ENCODE results near the gene ARHGEF25.

GRCh38 chr12:57629897-57630471 is 18.7 kb downstream of the ARHGEF25 start:
- TF ChIP-seq CTCF (IDR thresholded peaks at IDR 0.05), result no peak
- TF ChIP-seq POLR2A (IDR thresholded peaks at IDR 0.05), result no peak

Measured in vagina (tissue), 2 donors.